SK-N-SH (cell line): ENCODE results near the gene GPR61. TPM values are rescaled to one million over a fixed set of nuclear protein-coding genes. Genes with fewer than 3 reads are reported as not detected.

Experiments
- CTCF ChIA-PET: fragments of 300-600, 350-600 bp; formaldehyde crosslinking; extraction: SDS; loops from one replicate; lab custom pipeline; 2021; lab: Yijun Ruan, JAX
- POLR2A ChIA-PET: fragments of 350-600 bp; sonication (Branson Sonifier 250); formaldehyde crosslinking; extraction: SDS; loops from one replicate; lab custom pipeline; 2020; ENCODE audit warnings: antibody characterized with exemption, inconsistent platforms; lab: Yijun Ruan, JAX
- DNase-seq: peaks from one replicate; pipeline ENCODE4 v3.0.0; 2012
- H2AFZ ChIP-seq: fragments of 200-600 bp; sonication (generic); 2 replicates; pipeline ENCODE4 v1.8.1; 2016; ENCODE audit warnings: antibody characterized with exemption, mild to moderate bottlenecking, low read depth
- H3F3A ChIP-seq: fragments of 200-600 bp; sonication (generic); replicated peaks from 2 replicates; pipeline ENCODE3; 2016; ENCODE audit warnings: antibody characterized with exemption, mild to moderate bottlenecking; ENCODE audit not compliant: insufficient read depth
- H3K27ac ChIP-seq, 2 experiments: fragments of 200-500 bp in 1 of 2; fragments of 200-600 bp in 1 of 2; sonication (Bioruptor generic) in 1 of 2; sonication (generic), shearing (Covaris generic) in 1 of 2; 2 replicates each; pipeline versions ENCODE4 v1.5.1 to v1.6.1; 2014 to 2016; ENCODE audit warnings: low read depth in 2 of 2, inconsistent platforms in 1 of 2, low read length in 1 of 2, mild to moderate bottlenecking in 1 of 2, mixed read lengths in 1 of 2
- H3K27me3 ChIP-seq: fragments of 200-600 bp; sonication (generic), shearing (Covaris generic); 2 replicates; pipeline ENCODE4 v1.6.1; 2016; ENCODE audit warnings: mixed run types; ENCODE audit not compliant: insufficient read depth
- H3K36me3 ChIP-seq, 2 experiments: fragments of 200-500 bp in 1 of 2; fragments of 200-600 bp in 1 of 2; sonication (Bioruptor generic) in 1 of 2; sonication (generic) in 1 of 2; replicated peaks in 1 of 2; 2 replicates each; pipeline versions ENCODE3 to v1.5.1; 2014 to 2016; ENCODE audit warnings: low read length in 1 of 2, mild to moderate bottlenecking in 1 of 2; ENCODE audit not compliant: insufficient read depth in 2 of 2, control insufficient read depth in 1 of 2
- H3K4me1 ChIP-seq, 2 experiments: fragments of 200-500 bp in 1 of 2; fragments of 200-600 bp in 1 of 2; sonication (Bioruptor generic) in 1 of 2; sonication (generic), shearing (Covaris generic) in 1 of 2; 2 replicates each; pipeline versions ENCODE4 v1.5.1 to v1.6.1; 2014 to 2016; ENCODE audit warnings: low read depth in 1 of 2, low read length in 1 of 2, mixed run types in 1 of 2; ENCODE audit not compliant: insufficient read depth in 2 of 2, control insufficient read depth in 1 of 2
- H3K4me2 ChIP-seq: fragments of 200-600 bp; sonication (generic), shearing (Covaris generic); 2 replicates; pipeline ENCODE4 v1.6.1; 2017; ENCODE audit warnings: mixed run types
- H3K4me3 ChIP-seq, 2 experiments: fragments of 200-500 bp in 1 of 2; fragments of 200-600 bp in 1 of 2; sonication (Bioruptor generic) in 1 of 2; sonication (generic), shearing (Covaris generic) in 1 of 2; 2 replicates each; pipeline versions ENCODE4 v1.5.1 to v1.8.1; 2014 to 2016; ENCODE audit warnings: low read depth in 2 of 2, inconsistent platforms in 1 of 2, low read length in 1 of 2, mild to moderate bottlenecking in 1 of 2, mixed read lengths in 1 of 2, moderate library complexity in 1 of 2
- H3K79me2 ChIP-seq: fragments of 200-600 bp; sonication (generic); 2 replicates; pipeline ENCODE4 v1.8.1; 2017; ENCODE audit warnings: mild to moderate bottlenecking; ENCODE audit not compliant: insufficient read depth
- H3K9ac ChIP-seq: fragments of 200-600 bp; sonication (generic); 2 replicates; pipeline ENCODE4 v1.6.1; 2017; ENCODE audit warnings: mixed run types
- H3K9me2 ChIP-seq: fragments of 200-600 bp; sonication (generic); 2 replicates; pipeline ENCODE4 v1.6.1; 2017; ENCODE audit warnings: mixed run types
- H3K9me3 ChIP-seq: fragments of 200-600 bp; sonication (generic); 2 replicates; pipeline ENCODE4 v1.6.1; 2017; ENCODE audit warnings: mixed run types, mild to moderate bottlenecking, moderate library complexity
- H4K20me1 ChIP-seq: fragments of 200-600 bp; sonication (generic); 2 replicates; pipeline ENCODE4 v1.6.1; 2017; ENCODE audit warnings: mild to moderate bottlenecking, mixed run types; ENCODE audit not compliant: insufficient read depth
- EZH2phosphoT487 ChIP-seq: fragments of 200-600 bp; sonication (generic); IDR thresholded peaks from 2 replicates; pipeline ENCODE4 v1.6.1; 2017; ENCODE audit warnings: low read depth, mixed run types, mild to moderate bottlenecking, antibody characterized with exemption, moderate library complexity, borderline replicate concordance
- FOXJ3 ChIP-seq: sonication (generic); formaldehyde crosslinking; IDR thresholded peaks from 2 replicates; pipeline ENCODE4 v1.5.1; 2020; ENCODE audit warnings: mild to moderate bottlenecking, missing genetic modification reagents
- GATA2 ChIP-seq: sonication (generic); formaldehyde crosslinking; IDR thresholded peaks from 2 replicates; pipeline ENCODE4 v1.5.0; 2020; ENCODE audit warnings: mild to moderate bottlenecking, missing genetic modification reagents
- JUND ChIP-seq: IDR thresholded peaks from 2 replicates; pipeline ENCODE4 v1.4.0; 2012
- RAD21 ChIP-seq: IDR thresholded peaks from 2 replicates; pipeline ENCODE4 v1.6.1; 2012; ENCODE audit warnings: mild to moderate bottlenecking, low read length
- SMC3 ChIP-seq: IDR thresholded peaks from 2 replicates; pipeline ENCODE4 v1.6.1; 2012; ENCODE audit warnings: low read depth, low read length, improper control_type of control experiment
- TCF12 ChIP-seq: IDR thresholded peaks from 2 replicates; pipeline ENCODE4 v1.4.0; 2012
- WGBS: methylation state at CpG from one replicate; pipeline ENCODE4 v1.1.6; 2017; ENCODE audit warnings: low lambda C conversion rate; 5-methylcytosine and 5-hydroxymethylcytosine counted together
- polyA plus RNA-seq, 3 experiments: library from polyadenylated mRNA; depleted of rRNA; stranded (reverse); fragments of >200 nt; gene quantifications; 2 replicates each; pipeline ENCODE4 v1.2.3, GENCODE V29; 2012
- TF ChIP-seq, protein P1 (sequence below): fragments of 200-600 bp; sonication (generic); IDR thresholded peaks from 2 replicates; pipeline ENCODE4 v1.6.1; 2017; ENCODE audit warnings: antibody characterized with exemption, mild to moderate bottlenecking, moderate library complexity
- TF ChIP-seq, protein P2 (sequence below): fragments of 150-350 bp; IDR thresholded peaks from 2 replicates; pipeline ENCODE4 v1.6.1; 2016; ENCODE audit warnings: mild to moderate bottlenecking, low read depth, low read length

Gene GPR61
- polyA plus RNA-seq, 1 of the 3 experiments (the other 2 are of a cell fraction) = not detected

DNA sequence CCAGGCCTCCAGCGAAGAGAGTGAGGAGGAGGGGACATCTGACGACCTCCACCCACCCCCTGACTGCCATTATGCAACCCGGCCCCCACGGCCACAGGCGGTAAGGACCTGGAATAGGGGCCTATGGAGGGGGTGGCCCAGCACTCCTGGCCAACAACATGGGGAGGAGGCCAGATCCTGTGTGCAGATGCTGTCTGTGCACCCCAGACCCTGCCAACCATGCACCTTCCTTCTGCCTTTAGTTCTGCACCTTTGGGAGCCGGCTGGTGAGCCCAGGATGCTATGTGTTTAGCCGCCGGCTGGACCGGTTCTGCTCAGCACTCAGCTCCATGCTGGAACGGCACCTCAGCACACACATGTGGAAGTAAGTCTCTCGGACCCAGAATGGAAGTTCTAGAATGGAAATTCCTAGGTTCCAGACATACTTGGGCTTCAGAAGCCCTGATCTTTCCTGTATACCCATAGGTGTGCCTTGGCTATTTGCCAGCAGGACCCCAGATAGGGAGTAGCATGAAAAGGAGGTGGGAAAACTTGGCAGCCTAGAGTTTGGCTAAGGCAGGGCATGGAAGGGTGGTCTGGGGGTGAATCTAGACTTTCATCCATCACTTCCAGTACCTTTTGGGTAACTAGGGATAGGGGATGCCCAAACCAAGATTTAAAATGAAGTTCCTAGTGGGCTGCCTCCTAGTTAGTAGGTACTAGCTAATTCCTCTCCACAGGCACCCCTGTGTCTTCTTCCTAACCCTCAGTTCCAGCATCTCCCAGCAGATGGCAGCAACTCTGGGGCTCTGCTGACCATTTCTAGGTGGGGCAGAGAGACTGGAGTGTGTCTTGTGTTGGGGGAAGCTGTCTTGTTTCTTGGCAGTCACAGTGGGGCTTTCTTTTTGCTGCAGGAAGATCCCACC, 49.4 kb upstream of the GPR61 start:
- Histone ChIP-seq H4K20me1 (no peaks in the 10 kb centered on the region), H2AFZ (no peak overlapping the region), H3K4me3 (no peak overlapping the region), H3F3A (no peaks in the 10 kb centered on the region), H3K27ac (no peak overlapping the region), H3K36me3 (peaks cover 0 to 16% of the 10 kb centered on the region in 2 experiments), H3K4me2 (no peak overlapping the region), H3K9me3 (no peaks in the 10 kb centered on the region), H3K9me2 (no peaks in the 10 kb centered on the region), H3K4me1 (peaks cover 0 to 11% of the 10 kb centered on the region in 2 experiments; a peak in 2 of 4 replicates), H3K27me3 (no peaks in the 10 kb centered on the region), H3K9ac (no peak overlapping the region), H3K79me2 (peaks cover 13% of the 10 kb centered on the region)
- WGBS = 56% methylated on average over 5 of the region's 11 CpGs
- ChIA-PET CTCF (interaction anchor here (0.8 to 40.2 kb wide), 33 partner anchors 8 to 745 kb away, joined by 3 to 1710 read pairs (median 4); partner anchors contain the start of genes AHCYL1, AMIGO1, GNAI3 and GPR61), POLR2A (interaction anchor here (0.5 to 1.1 kb wide), 3 partner anchors 40 to 94 kb away, joined by 3 to 5 read pairs (median 4); no protein-coding TSS in a partner anchor)
- TF ChIP-seq RAD21 = peak; percentile 61
- TF ChIP-seq, protein P1, sequence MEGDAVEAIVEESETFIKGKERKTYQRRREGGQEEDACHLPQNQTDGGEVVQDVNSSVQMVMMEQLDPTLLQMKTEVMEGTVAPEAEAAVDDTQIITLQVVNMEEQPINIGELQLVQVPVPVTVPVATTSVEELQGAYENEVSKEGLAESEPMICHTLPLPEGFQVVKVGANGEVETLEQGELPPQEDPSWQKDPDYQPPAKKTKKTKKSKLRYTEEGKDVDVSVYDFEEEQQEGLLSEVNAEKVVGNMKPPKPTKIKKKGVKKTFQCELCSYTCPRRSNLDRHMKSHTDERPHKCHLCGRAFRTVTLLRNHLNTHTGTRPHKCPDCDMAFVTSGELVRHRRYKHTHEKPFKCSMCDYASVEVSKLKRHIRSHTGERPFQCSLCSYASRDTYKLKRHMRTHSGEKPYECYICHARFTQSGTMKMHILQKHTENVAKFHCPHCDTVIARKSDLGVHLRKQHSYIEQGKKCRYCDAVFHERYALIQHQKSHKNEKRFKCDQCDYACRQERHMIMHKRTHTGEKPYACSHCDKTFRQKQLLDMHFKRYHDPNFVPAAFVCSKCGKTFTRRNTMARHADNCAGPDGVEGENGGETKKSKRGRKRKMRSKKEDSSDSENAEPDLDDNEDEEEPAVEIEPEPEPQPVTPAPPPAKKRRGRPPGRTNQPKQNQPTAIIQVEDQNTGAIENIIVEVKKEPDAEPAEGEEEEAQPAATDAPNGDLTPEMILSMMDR = peak; percentile 77
- peak; percentile 74 for TF ChIP-seq SMC3
- TF ChIP-seq EZH2phosphoT487 = no peak
- peak; percentile 73 for DNase-seq

DNA sequence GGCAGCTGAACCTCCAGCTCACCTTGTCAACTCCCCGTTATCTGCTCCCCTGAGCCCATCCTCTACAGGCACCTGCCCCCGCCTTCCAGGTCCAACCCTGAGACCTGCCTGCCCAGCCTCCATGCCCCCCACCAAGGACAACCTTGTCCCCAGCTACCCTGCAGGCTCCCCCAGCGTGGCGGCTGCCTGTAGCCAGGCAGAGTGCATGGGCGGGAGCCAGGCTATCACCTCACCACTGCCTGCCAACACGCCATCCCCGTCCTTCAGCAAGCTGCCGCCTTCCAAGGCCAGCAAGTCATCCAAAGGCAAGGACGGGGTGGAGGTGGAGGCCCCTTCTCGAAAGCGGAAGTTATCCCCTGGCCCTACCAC, 48.8 kb upstream of the GPR61 start:
- Histone ChIP-seq H3K27me3 (no peaks in the 10 kb centered on the region), H4K20me1 (no peaks in the 10 kb centered on the region), H3K4me3 (no peak overlapping the region), H3K27ac (no peak overlapping the region), H3K9ac (no peak overlapping the region), H3K36me3 (peaks cover 0 to 16% of the 10 kb centered on the region in 2 experiments), H3K9me3 (no peaks in the 10 kb centered on the region), H3K4me1 (peaks cover 0 to 11% of the 10 kb centered on the region in 2 experiments; a peak in 2 of 4 replicates), H3K9me2 (no peaks in the 10 kb centered on the region), H3F3A (no peaks in the 10 kb centered on the region), H3K79me2 (peaks cover 16% of the 10 kb centered on the region), H2AFZ (no peak overlapping the region), H3K4me2 (no peak overlapping the region)
- ChIA-PET CTCF (interaction anchor here (0.8 to 40.2 kb wide), 29 partner anchors 8 to 744 kb away, joined by 3 to 1710 read pairs (median 4); partner anchors contain the start of genes AHCYL1, AMIGO1, GNAI3 and GPR61), POLR2A (interaction anchor here (1.0 to 1.1 kb wide), 2 partner anchors 40 to 41 kb away, joined by 3 to 5 read pairs; no protein-coding TSS in a partner anchor)
- WGBS = 90% methylated on average over 6 of the region's 11 CpGs
- TF ChIP-seq GATA2 = no peak
- TF ChIP-seq JUND = no peak
- no peak for TF ChIP-seq TCF12
- no peak for TF ChIP-seq FOXJ3
- TF ChIP-seq, protein P2, sequence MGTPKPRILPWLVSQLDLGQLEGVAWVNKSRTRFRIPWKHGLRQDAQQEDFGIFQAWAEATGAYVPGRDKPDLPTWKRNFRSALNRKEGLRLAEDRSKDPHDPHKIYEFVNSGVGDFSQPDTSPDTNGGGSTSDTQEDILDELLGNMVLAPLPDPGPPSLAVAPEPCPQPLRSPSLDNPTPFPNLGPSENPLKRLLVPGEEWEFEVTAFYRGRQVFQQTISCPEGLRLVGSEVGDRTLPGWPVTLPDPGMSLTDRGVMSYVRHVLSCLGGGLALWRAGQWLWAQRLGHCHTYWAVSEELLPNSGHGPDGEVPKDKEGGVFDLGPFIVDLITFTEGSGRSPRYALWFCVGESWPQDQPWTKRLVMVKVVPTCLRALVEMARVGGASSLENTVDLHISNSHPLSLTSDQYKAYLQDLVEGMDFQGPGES = no peak
- no peak for DNase-seq
